Measurements from ENCODE around the gene SHB. TPM values are rescaled to one million over a fixed set of nuclear protein-coding genes. Genes with fewer than 3 reads are reported as not detected.

SHB gene
- total RNA-seq, 1 donor from 2014 or later, result 25.3 TPM

DNA sequence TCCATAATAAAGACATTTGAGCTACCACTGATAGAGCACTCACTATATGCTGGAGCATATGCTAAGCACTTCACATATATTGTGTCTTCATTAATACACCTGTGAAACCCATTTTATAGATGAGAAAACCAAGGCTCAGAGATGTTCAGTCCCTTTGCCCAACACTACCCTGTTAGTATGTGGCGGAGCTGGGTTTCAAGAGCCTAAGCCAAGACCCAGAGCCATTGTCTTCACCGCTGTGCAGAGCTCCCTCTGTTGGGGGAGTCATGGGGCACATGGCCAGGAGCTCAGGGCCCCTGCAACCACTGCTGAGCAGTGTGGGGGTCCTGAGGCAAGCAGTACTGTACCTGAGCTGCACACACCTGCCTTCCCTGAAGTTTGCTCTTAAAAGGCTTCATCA, 127.8 kb downstream of the SHB start:
- TF ChIP-seq, protein P1, sequence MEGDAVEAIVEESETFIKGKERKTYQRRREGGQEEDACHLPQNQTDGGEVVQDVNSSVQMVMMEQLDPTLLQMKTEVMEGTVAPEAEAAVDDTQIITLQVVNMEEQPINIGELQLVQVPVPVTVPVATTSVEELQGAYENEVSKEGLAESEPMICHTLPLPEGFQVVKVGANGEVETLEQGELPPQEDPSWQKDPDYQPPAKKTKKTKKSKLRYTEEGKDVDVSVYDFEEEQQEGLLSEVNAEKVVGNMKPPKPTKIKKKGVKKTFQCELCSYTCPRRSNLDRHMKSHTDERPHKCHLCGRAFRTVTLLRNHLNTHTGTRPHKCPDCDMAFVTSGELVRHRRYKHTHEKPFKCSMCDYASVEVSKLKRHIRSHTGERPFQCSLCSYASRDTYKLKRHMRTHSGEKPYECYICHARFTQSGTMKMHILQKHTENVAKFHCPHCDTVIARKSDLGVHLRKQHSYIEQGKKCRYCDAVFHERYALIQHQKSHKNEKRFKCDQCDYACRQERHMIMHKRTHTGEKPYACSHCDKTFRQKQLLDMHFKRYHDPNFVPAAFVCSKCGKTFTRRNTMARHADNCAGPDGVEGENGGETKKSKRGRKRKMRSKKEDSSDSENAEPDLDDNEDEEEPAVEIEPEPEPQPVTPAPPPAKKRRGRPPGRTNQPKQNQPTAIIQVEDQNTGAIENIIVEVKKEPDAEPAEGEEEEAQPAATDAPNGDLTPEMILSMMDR (IDR thresholded peaks at IDR 0.05), result no peak
- peak overlapping the region; percentile 33 for H3K27ac ChIP-seq

DNA sequence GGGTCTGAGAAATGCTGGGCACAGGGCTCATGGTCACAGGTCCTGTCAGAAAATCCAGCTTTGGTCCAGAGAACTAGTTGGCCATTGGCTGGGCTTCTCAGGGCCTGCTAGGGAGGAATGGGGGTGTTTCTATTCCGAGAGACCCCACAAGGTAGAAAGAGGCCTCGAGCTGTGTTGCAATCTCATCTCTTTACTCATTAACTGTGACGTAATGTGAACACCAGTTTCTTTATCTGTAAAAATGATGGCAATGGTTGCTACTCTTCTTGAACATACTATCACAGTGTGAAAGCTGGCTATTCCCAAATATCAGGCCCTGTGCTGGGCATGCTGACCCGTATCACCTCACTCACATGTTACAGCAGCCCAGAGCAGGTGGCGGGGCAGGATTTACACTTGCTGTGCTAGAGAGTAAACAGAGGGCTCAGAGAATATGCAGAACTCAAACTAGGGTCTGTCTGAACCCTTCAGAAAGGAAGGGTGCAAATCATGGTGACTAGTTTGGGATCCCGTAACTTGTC, 129.4 kb downstream of the SHB start:
- Histone ChIP-seq H3K9me3 (no peaks in the 10 kb centered on the region), H3K27me3 (ENCODE audit: low read depth) (no peaks in the 10 kb centered on the region), H3K4me1 (peaks cover 52% of the 10 kb centered on the region), H3K27ac (no peak overlapping the region), H3K4me3 (no peak overlapping the region), H3K36me3 (no peaks in the 10 kb centered on the region)
- intact Hi-C loops (cut with DNase I), result no loop called here
- ATAC-seq (no peak), DNase-seq (no peak)
- TF ChIP-seq, protein P1 (IDR thresholded peaks at IDR 0.05), result no peak

More for the DNA sequence above, 127.8 kb downstream of the SHB start:
- Histone ChIP-seq H3K4me1 (peaks cover 68% of the 10 kb centered on the region), H3K27me3 (ENCODE audit: low read depth) (no peaks in the 10 kb centered on the region), H3K9me3 (no peaks in the 10 kb centered on the region), H3K4me3 (no peak overlapping the region), H3K36me3 (peaks cover 4% of the 10 kb centered on the region)
- DNase-seq (no peak), ATAC-seq (no peak)
- intact Hi-C loops (cut with DNase I), result no loop called here

DNA sequence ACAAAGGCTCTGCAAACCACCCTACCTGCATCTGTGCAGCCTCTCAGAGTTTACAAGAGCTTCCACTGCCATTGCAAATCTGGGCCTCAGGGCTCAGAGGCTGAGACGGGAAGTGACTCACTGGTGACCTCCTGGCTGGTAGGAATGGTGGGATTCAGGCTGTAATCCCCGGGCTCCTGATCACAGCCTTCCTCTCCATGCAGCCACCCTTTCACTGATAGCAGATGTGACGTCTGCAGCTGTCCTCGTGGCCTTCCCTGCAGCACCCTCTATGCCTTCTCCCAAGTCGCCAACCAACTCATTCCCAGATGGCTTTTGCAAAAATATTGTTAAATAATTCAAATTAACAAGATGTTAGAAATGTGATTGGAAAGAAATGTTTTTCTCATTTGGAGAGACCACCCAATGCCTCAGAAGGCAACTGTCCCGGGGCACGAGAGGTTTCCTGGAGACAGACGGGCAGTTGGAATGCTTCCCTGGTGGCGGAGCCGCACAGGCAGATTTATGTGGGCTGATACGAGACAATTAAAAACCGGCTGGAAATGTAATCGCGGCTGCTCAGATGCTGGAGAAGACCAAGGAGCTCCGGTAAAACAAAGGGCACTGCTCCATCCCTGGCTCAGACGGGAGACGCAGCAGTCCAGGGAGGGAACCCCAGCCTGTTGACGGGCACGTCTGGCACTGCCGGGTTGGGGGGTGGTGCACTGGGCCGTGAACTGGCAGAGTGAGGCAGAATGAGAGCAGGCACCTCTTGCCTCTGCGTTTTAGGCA, 130.7 kb downstream of the SHB start:
- Histone ChIP-seq H3K27ac (no peak overlapping the region), H3K27me3 (ENCODE audit: low read depth) (no peaks in the 10 kb centered on the region), H3K4me3 (no peak overlapping the region), H3K9me3 (no peaks in the 10 kb centered on the region), H3K4me1 (peaks cover 39% of the 10 kb centered on the region), H3K36me3 (no peaks in the 10 kb centered on the region)
- DNase-seq (peak; percentile 18), ATAC-seq (no peak)
- intact Hi-C loops (cut with DNase I), result no loop called here
- TF ChIP-seq, protein P1 (IDR thresholded peaks at IDR 0.05), result no peak

DNA sequence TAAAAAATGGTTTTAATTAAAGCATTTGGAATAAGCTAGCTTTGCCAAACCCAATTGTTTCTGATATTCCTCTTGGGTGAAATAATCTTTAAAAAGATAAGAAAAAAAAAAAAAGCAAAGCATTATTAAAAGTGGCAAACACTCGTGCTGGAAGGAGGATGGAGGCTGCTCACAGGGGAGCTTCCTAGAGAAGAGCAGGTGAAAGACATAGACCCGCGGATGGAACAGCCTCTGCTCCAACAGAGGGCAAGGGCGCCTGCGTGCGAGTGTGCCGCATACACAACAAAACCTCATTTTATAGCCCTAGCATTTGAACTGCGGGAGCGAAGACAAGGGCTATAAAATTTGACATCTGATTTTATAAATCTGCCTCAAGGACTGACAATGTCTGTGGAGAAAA, 131.7 kb downstream of the SHB start:
- DNase-seq (no peak), ATAC-seq (no peak)
- intact Hi-C loops (cut with DNase I), result no loop called here
- H3K36me3 ChIP-seq, result no peaks in the 10 kb centered on the region
- TF ChIP-seq, protein P1 (IDR thresholded peaks at IDR 0.05), result no peak
- H3K9me3 ChIP-seq, result no peaks in the 10 kb centered on the region
- peaks cover 30% of the 10 kb centered on the region for H3K4me1 ChIP-seq
- H3K4me3 ChIP-seq, result no peak overlapping the region
- no peaks in the 10 kb centered on the region for H3K27me3 ChIP-seq (ENCODE audit: low read depth)
- H3K27ac ChIP-seq, result no peak overlapping the region

DNA sequence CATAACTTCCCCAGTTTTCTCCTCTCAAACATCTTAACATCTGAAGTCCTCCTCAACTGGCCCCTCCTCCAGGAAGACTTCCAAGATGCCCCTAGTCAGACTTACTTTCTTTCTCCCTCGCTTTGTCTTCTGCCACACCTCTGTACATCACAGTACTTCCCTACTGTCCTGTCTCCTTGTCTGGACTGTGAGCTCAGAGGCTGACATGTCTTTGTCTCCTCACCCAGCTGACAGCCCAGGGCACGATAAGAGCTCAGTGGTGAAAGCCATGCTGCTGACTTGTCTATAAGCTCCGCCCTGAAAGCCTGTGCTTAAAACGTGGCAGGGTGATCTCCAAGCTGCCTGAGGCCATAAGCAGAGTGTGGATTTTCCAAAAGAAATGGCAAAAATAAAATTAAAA, 132.1 kb downstream of the SHB start:
- H3K4me1 ChIP-seq, result peaks cover 28% of the 10 kb centered on the region
- H3K4me3 ChIP-seq, result no peak overlapping the region
- H3K27ac ChIP-seq, result no peak overlapping the region
- H3K9me3 ChIP-seq, result no peaks in the 10 kb centered on the region
- H3K27me3 ChIP-seq (ENCODE audit: low read depth), result no peaks in the 10 kb centered on the region
- TF ChIP-seq, protein P1 (IDR thresholded peaks at IDR 0.05), result no peak
- H3K36me3 ChIP-seq, result no peaks in the 10 kb centered on the region
- ATAC-seq (peak; percentile 24 to 28), DNase-seq (peak; percentile 27)
- intact Hi-C loops (cut with DNase I), result no loop called here

All from lower lobe of right lung (tissue), 2 donors.